ENCODE measurements around the gene ALOX12B. TPM values are rescaled to one million over a fixed set of nuclear protein-coding genes. Genes with fewer than 3 reads are reported as not detected.

Gene ALOX12B
- total RNA-seq, 2 donors from 2014 or later = 0.48 to 0.69 TPM

DNA sequence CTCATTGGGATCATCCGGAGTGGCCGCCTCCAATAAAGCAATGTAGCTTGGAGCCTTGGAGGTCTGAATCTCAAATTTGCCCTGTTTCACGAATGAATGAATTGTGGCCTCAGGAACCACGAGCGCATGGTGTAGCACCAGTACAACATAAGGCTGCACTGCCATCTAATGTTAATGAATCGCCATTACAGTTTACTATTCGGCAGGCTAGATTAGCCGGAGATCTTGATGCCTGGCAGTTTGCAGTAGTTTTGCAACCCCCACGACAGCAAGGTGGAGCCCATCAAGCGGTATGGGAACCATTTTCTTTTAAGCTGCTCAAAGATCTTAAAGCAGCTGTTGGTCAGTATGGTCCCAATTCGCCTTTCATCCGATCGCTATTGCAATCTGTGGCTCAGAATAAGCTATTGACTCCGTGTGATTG is 29.8 kb downstream of the ALOX12B start:
- peak; percentile 48 for DNase-seq
- TF ChIP-seq CTCF (IDR thresholded peaks at IDR 0.05) = peak; percentile 47
- Histone ChIP-seq H3K27me3 (peaks cover 14% of the 10 kb centered on the region), H3K9me3 (no peaks in the 10 kb centered on the region), H3K9ac (ENCODE audit: low read depth in 2 of 2, low read length in 2 of 2) (no peak overlapping the region), H3K4me1 (no peaks in the 10 kb centered on the region), H3K36me3 (no peaks in the 10 kb centered on the region), H3K4me3 (no peak overlapping the region), H3K27ac (no peak overlapping the region)
- intact Hi-C loops (cut with DNase I) = loop anchor here (5.0 kb wide), 1 partner anchor 65 kb away; no protein-coding TSS in a partner anchor

GRCh38 chr17:8056976-8057625 is 30.4 kb downstream of the ALOX12B start:
- no peaks in the 10 kb centered on the region for H3K9me3 ChIP-seq
- H3K9ac ChIP-seq (ENCODE audit: low read depth in 2 of 2, low read length in 2 of 2) = no peak overlapping the region
- H3K36me3 ChIP-seq = no peaks in the 10 kb centered on the region
- intact Hi-C loops (cut with DNase I) = loop anchor here (5.0 kb wide), 1 partner anchor 65 kb away; no protein-coding TSS in a partner anchor
- no peak overlapping the region for H3K27ac ChIP-seq
- H3K4me1 ChIP-seq = no peaks in the 10 kb centered on the region
- TF ChIP-seq CTCF (IDR thresholded peaks at IDR 0.05) = no peak
- H3K4me3 ChIP-seq = no peak overlapping the region
- H3K27me3 ChIP-seq = peaks cover 14% of the 10 kb centered on the region
- no peak for DNase-seq

DNA sequence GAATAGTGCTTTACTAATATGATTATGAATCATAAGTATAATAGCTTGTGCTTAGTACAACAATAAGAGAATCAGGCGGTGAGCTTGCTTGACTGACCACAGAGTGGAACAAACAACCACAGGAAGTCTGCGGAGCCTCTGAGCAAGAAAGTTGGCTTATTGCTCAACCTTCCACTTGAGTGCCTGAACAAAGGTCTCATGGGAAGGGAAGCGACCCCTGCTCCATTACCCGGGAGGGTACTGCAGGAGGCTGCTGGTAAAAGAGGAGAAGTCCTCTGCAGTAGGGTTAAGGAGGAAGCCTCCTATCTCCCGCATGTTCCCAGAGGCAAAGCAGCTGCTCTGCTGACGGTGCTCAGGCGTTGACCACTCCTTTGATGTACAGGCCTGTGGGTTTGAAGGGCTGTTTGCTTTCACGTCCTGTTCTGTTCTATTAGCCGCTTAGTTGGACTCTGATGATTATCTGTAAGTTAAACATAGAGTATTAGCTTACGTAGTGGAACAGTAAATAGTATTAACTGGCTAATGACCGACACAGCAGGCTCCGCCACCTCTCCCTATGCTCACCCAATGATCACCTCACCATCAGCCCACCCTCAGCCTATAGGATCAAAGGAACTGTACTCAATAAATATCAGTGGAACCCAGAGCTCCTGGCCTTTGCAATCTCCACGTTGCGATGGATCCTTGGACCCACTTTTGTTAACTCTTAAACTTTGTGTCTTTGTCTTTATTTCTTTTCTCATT is 31.1 kb downstream of the ALOX12B start:
- DNase-seq = peak; percentile 36
- Histone ChIP-seq H3K9me3 (no peaks in the 10 kb centered on the region), H3K4me3 (no peak overlapping the region), H3K4me1 (no peaks in the 10 kb centered on the region), H3K27me3 (peaks cover 14% of the 10 kb centered on the region), H3K27ac (no peak overlapping the region), H3K36me3 (no peaks in the 10 kb centered on the region), H3K9ac (ENCODE audit: low read depth in 2 of 2, low read length in 2 of 2) (no peak overlapping the region)
- no peak for TF ChIP-seq CTCF (IDR thresholded peaks at IDR 0.05)
- intact Hi-C loops (cut with DNase I) = loop anchor here (5.0 kb wide), 1 partner anchor 64 kb away; no protein-coding TSS in a partner anchor

GRCh38 chr17:8055851-8056231 is 31.7 kb downstream of the ALOX12B start:
- peaks cover 14% of the 10 kb centered on the region for H3K27me3 ChIP-seq
- H3K9me3 ChIP-seq = no peaks in the 10 kb centered on the region
- H3K27ac ChIP-seq = no peak overlapping the region
- no peaks in the 10 kb centered on the region for H3K36me3 ChIP-seq
- H3K4me1 ChIP-seq = no peaks in the 10 kb centered on the region
- no peak for TF ChIP-seq CTCF (IDR thresholded peaks at IDR 0.05)
- DNase-seq = no peak
- no peak overlapping the region for H3K9ac ChIP-seq (ENCODE audit: low read depth in 2 of 2, low read length in 2 of 2)
- intact Hi-C loops (cut with DNase I) = loop anchor here (5.0 kb wide), 1 partner anchor 64 kb away; no protein-coding TSS in a partner anchor
- no peak overlapping the region for H3K4me3 ChIP-seq

GRCh38 chr17:8053600-8053999 is 33.9 kb downstream of the ALOX12B start:
- intact Hi-C loops (cut with DNase I) = no loop called here
- no peak overlapping the region for H3K9ac ChIP-seq (ENCODE audit: low read depth in 2 of 2, low read length in 2 of 2)
- H3K36me3 ChIP-seq = no peaks in the 10 kb centered on the region
- no peak for TF ChIP-seq CTCF (IDR thresholded peaks at IDR 0.05)
- no peaks in the 10 kb centered on the region for H3K9me3 ChIP-seq
- H3K27me3 ChIP-seq = peaks cover 4% of the 10 kb centered on the region
- H3K27ac ChIP-seq = no peak overlapping the region
- H3K4me3 ChIP-seq = no peak overlapping the region
- no peak for DNase-seq
- H3K4me1 ChIP-seq = no peaks in the 10 kb centered on the region
